GM20000 (cell line): ENCODE results near the gene DAG1.
"Not testable (repeated sequence)": the region's sequence is repeated elsewhere in the genome, so short reads cannot be mapped to it uniquely, and the experiment has no call there.

Source experiments
- DNase-seq: peaks from one replicate; pipeline ENCODE4 v3.0.0; 2012; ENCODE audit warnings: low spot score
- TF ChIP-seq, protein P1 (sequence below): IDR thresholded peaks from 2 replicates; pipeline ENCODE4 v1.5.1; 2012; ENCODE audit warnings: mild to moderate bottlenecking, control low read depth; ENCODE audit errors: extremely low read depth, missing control alignments

Gene DAG1

DNA sequence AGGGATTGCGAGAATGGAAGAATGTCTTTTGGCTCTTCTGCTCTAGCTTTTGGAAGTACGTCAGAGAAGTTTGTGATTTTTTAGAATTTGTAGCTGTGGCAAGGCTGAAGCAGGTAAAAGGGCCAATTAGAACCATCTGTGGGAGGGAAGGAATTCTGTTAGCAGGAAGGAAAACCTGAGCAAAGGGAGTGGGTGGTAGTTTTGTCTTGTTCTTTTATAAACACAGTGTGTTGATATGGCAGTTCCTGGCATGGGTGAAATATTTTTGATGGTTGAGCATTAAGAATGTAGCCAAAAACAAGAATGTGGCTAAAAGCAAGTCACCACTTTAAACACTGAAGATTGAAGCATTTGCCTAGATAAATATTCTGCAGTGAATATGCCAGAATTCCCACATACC is 23.8 kb downstream of the DAG1 start:
- no peak for DNase-seq
- TF ChIP-seq, protein P1, sequence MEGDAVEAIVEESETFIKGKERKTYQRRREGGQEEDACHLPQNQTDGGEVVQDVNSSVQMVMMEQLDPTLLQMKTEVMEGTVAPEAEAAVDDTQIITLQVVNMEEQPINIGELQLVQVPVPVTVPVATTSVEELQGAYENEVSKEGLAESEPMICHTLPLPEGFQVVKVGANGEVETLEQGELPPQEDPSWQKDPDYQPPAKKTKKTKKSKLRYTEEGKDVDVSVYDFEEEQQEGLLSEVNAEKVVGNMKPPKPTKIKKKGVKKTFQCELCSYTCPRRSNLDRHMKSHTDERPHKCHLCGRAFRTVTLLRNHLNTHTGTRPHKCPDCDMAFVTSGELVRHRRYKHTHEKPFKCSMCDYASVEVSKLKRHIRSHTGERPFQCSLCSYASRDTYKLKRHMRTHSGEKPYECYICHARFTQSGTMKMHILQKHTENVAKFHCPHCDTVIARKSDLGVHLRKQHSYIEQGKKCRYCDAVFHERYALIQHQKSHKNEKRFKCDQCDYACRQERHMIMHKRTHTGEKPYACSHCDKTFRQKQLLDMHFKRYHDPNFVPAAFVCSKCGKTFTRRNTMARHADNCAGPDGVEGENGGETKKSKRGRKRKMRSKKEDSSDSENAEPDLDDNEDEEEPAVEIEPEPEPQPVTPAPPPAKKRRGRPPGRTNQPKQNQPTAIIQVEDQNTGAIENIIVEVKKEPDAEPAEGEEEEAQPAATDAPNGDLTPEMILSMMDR = no peak

DNA sequence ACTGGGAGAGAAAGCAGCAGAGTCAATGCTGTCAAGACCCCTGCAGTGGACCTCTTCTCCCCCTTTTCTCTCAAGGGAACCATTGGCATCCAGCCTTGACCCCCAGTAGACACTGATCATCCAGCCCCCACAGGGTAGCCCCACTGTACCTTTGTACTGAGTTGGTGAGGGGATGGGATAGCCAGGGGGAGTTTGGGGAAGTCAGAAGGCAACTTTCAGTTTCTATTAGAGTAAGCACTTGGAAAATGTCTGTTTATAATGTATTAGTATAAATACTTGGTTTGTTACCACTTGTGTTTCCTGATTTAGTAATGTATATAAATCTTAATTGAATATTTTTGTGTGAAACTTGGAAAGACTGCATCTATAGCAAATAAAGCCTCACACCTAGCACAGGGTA is 25.0 kb downstream of the DAG1 start:
- DNase-seq = no peak
- TF ChIP-seq, protein P1 = no peak

DNA sequence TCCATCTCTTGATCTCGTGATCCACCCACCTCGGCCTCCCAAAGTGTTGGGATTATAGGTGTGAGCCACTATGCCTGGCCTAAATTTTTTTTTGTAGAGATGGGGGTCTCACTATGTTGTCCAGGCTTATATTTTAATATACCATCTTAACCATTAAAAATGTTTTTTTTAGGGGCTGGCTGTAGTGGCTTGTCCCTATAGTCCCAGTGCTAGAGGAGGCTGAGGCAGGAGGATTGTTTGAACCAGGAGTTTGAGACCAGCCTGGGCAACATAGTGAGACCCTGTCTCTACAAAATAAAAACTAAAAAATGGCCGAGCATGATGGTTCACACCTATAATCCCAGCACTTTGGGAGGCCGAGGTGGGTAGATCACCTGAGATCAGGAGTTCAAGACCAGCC is 26.8 kb downstream of the DAG1 start:
- DNase-seq = not testable (repeated sequence)

GRCh38 chr3:49497606-49498005 is 27.5 kb downstream of the DAG1 start:
- TF ChIP-seq, protein P1 = no peak
- DNase-seq = no peak

DNA sequence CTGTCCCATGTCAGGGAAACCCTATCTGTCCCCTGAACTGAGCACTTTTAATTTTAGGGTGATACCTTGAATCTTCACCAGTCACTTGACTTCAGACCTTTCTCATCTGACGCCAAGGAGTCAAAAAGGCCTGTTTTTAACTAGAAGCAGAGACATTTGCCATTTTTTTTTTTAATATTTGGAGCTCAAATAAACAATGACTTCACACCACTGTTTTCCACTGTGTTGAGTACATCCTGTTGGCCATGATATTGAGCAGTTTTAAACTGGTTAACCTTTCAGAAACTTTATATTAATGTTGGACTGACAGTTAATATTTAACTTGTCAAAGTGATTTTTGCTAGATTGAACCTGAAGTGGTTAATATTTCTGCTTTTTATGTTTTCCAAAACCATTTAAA is 28.2 kb downstream of the DAG1 start:
- TF ChIP-seq, protein P1 = no peak
- DNase-seq = no peak

- DNase-seq = no peak
- TF ChIP-seq, protein P1 = no peak
These were observed 28.6 kb downstream of the DAG1 start for GRCh38 chr3:49498648-49499047.

- no peak for DNase-seq
- TF ChIP-seq, protein P1 = no peak
These were observed 30.2 kb downstream of the DAG1 start for GRCh38 chr3:49500205-49500731.

- DNase-seq = no peak
These were observed 30.9 kb downstream of the DAG1 start for GRCh38 chr3:49500732-49501609.

More at GRCh38 chr3:49500732-49501609, 30.9 kb downstream of the DAG1 start:
- TF ChIP-seq, protein P1 = no peak
